OCI-LY7 (cell line): Measurements from ENCODE around the gene DIS3.

ENCODE experiments used
- CTCF ChIP-seq: fragments of 200-600 bp; sonication (generic); conservative IDR thresholded peaks from 2 replicates; pipeline ENCODE4 v1.5.1; 2014; ENCODE audit warnings: mild to moderate bottlenecking, antibody characterized with exemption, low read length, moderate library complexity, mixed read lengths
- EZH2phosphoT487 ChIP-seq: fragments of 200-600 bp; sonication (generic); IDR thresholded peaks from 2 replicates; pipeline ENCODE4 v1.6.1; 2018; ENCODE audit warnings: low read depth, borderline replicate concordance, mild to moderate bottlenecking, mixed run types, antibody characterized with exemption, low read length, moderate library complexity, mixed read lengths

GRCh38 chr13:72820156-72820897, 38.6 kb upstream of the DIS3 start:
- TF ChIP-seq CTCF (no peak), EZH2phosphoT487 (no peak)
